ENCODE results near the gene SELENOM.
"Not testable (repeated sequence)": the region's sequence is repeated elsewhere in the genome, so short reads cannot be mapped to it uniquely, and the experiment has no call there.

SELENOM gene

DNA sequence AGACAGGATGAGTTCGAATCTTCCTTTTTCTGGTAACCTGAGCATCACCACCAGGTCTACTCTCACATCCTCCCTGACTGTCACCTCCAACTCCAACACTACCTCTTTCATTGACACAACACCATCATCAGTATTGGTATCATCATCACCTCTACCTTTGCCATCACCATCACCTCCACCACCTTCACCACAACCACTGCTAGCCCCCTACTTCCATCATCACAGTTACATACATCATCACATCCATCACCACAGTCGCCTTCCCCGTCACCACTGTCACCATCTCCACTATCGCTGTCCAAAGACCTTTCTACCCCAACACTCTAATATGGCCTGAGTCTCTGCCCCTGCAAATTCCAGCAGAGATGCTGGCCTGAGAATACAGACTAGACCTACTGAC is 14.0 kb upstream of the SELENOM start:
- H3K27me3 ChIP-seq (replicated peaks; ENCODE audit: control insufficient read depth, insufficient read depth, low read length) = peaks cover 33% of the 10 kb centered on the region
- DNase-seq (ENCODE audit: low read depth) = no peak

DNA sequence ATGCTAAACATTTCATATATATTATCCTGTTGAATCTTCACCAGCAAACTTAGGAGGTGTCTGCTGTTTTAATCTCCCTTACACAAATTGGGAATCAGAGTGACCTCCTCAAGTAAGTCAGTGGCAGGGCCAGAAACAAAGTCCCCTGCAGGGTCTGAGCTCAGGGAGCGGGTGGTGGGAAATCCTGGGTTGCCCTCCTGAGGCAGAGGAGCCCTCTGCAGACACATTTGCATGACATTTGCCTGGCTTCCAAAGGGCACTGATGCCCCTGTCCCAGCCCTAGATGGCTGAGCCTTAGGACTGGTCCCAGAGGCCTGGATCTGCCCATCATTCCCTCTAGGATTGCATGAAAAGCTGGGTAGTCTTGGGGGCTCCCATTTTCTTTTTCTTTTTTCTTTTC is 13.3 kb upstream of the SELENOM start:
- Histone ChIP-seq H3K4me1 (ENCODE audit: control insufficient read depth, insufficient read depth, low read length) (peaks cover 6% of the 10 kb centered on the region), H3K9me3 (ENCODE audit: control insufficient read depth, low read length) (no peaks in the 10 kb centered on the region), H3K4me3 (ENCODE audit: low read length) (no peak overlapping the region), H3K36me3 (ENCODE audit: control insufficient read depth, insufficient read depth, low read length, severe bottlenecking) (no peaks in the 10 kb centered on the region), H3K27me3 (replicated peaks; ENCODE audit: control insufficient read depth, insufficient read depth, low read length) (peaks cover 30% of the 10 kb centered on the region), H3K9ac (ENCODE audit: low read length) (no peak overlapping the region)
- no peak for DNase-seq (ENCODE audit: low read depth)

More for the DNA sequence above, 14.0 kb upstream of the SELENOM start:
- Histone ChIP-seq H3K9me3 (ENCODE audit: control insufficient read depth, low read length) (no peaks in the 10 kb centered on the region), H3K4me1 (ENCODE audit: control insufficient read depth, insufficient read depth, low read length) (peaks cover 6% of the 10 kb centered on the region), H3K9ac (ENCODE audit: low read length) (no peak overlapping the region), H3K4me3 (ENCODE audit: low read length) (no peak overlapping the region), H3K36me3 (ENCODE audit: control insufficient read depth, insufficient read depth, low read length, severe bottlenecking) (no peaks in the 10 kb centered on the region)

DNA sequence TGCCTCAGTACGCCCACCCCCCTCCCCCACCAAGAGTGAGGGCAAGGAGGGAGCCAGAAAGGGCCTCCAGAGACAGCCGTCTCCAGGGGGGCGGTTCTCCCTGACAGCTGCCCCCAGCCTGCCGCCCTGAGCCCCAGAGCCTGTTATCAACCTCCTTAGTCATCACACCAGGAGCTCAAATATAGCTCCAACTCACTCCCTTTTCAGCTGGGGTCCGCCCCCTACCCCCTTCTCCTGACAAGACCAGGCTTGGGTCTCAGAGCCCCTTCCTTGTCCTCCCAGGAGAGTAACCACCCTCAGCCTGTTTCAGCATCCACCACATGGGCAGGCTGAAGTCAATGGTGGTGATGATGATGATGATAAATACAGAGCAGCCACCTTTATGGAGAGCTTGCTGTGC is 12.9 kb upstream of the SELENOM start:
- Histone ChIP-seq H3K9ac (ENCODE audit: low read length) (no peak overlapping the region), H3K36me3 (ENCODE audit: control insufficient read depth, insufficient read depth, low read length, severe bottlenecking) (no peaks in the 10 kb centered on the region), H3K27me3 (replicated peaks; ENCODE audit: control insufficient read depth, insufficient read depth, low read length) (peaks cover 30% of the 10 kb centered on the region), H3K4me1 (ENCODE audit: control insufficient read depth, insufficient read depth, low read length) (peaks cover 6% of the 10 kb centered on the region), H3K4me3 (ENCODE audit: low read length) (no peak overlapping the region), H3K9me3 (ENCODE audit: control insufficient read depth, low read length) (no peaks in the 10 kb centered on the region)
- DNase-seq (ENCODE audit: low read depth) = no peak

DNA sequence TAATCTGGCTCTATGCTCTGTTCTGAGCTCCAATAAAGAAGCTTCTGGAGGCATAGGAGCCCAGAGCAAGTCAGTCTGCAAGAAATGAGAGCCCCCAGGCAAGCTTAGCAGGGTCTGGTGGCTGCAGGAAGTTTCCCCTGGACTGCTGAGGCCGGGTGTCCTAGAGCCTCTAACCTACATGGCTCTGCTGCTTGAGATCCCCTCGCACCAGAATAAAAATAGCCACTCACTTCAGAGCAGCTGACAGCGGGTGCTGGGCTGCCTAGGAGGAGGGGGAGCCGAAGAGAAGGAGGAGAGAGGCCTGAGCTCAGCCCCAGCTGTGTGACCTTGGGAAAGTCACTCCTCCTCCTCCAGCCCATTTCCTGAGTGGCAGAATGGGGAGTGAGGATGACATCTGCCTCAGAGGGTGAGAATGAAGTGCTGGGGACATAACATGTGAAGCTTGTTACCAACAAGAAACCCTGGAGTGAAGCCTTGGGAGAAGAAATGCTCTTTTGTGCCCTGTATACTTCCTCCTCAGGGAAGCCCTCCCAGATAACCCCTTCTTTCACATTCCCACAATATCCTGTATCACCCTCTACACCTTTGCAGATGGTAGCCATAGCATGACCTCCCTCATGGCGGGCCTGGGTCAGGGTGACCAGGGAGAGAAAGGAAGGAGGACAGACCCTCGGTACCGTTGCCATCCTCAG is 11.8 kb upstream of the SELENOM start:
- no peaks in the 10 kb centered on the region for H3K36me3 ChIP-seq (ENCODE audit: control insufficient read depth, insufficient read depth, low read length, severe bottlenecking)

DNA sequence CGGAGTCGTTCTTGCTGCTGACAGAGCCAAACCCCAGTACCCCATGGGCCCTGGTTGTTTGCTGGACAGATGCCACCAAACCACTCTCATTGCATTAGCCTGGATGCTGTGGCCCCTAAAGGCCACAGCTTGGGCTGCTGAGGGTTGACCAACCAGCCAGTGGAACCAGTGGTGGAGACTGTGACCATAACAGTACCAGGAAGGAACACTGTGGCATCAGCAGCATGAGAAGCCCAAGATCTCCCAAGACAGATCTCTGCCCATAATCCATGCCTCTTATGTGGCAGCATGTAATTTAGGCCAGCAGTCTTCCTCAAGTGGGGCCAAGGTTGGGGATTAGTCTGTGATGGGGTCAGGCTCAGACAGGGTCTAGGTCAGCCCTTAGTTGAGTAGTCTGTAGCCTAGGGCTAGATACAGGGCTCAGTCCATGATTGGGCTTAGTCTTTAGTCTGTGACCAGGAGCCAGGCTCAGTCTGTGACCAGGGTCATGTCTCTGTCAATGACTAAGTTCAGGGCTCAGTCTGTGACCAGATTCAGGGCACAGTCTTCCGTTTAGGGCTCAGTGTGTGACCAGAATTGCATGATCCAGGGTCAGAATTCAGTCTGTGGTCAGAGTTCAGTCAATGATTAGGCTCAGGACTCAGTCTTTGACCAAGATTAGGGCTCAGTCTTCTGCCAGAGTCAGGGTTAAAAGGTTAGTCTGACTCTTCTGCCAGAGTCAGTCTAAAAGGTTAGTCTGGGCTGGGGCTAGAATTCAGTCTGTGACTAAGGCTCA is 10.9 kb upstream of the SELENOM start:
- DNase-seq (ENCODE audit: low read depth) = no peak
- H3K9me3 ChIP-seq (ENCODE audit: control insufficient read depth, low read length) = no peaks in the 10 kb centered on the region
- no peak overlapping the region for H3K9ac ChIP-seq (ENCODE audit: low read length)
- peaks cover 11% of the 10 kb centered on the region for H3K27me3 ChIP-seq (replicated peaks; ENCODE audit: control insufficient read depth, insufficient read depth, low read length)
- no peak overlapping the region for H3K4me3 ChIP-seq (ENCODE audit: low read length)
- H3K4me1 ChIP-seq (ENCODE audit: control insufficient read depth, insufficient read depth, low read length) = peaks cover 6% of the 10 kb centered on the region
- no peaks in the 10 kb centered on the region for H3K36me3 ChIP-seq (ENCODE audit: control insufficient read depth, insufficient read depth, low read length, severe bottlenecking)

More for the DNA sequence above, 11.8 kb upstream of the SELENOM start:
- peaks cover 20% of the 10 kb centered on the region for H3K27me3 ChIP-seq (replicated peaks; ENCODE audit: control insufficient read depth, insufficient read depth, low read length)
- H3K4me3 ChIP-seq (ENCODE audit: low read length) = no peak overlapping the region
- no peaks in the 10 kb centered on the region for H3K9me3 ChIP-seq (ENCODE audit: control insufficient read depth, low read length)
- H3K4me1 ChIP-seq (ENCODE audit: control insufficient read depth, insufficient read depth, low read length) = peaks cover 6% of the 10 kb centered on the region
- no peak for DNase-seq (ENCODE audit: low read depth)
- H3K9ac ChIP-seq (ENCODE audit: low read length) = no peak overlapping the region

DNA sequence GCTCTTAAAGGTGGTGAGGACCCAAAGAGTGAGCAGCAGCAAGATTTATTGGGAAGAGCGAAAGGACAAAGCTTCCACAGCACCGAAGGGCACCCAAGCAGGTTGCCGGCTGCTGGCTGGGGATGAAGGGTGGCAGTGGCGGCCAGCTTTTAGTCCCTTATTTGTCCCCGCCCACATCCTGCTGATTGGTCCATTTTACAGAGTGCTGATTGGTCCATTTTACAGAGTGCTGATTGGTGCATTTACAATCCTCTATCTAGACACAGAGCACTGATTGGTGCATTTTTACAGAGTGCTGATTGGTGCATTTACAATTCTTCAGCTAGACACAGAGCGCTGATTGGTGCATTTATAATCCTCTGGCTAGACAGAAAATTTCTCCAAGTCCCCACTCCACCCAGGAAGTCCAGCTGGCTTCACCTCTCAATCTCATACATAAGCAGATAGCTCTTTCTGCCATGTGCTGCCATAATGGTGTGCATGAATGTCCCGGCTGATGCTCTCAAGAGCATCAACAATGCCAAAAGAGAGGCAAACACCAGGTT is 5.3 kb upstream of the SELENOM start:
- not testable (repeated sequence) for H3K4me3 ChIP-seq (ENCODE audit: low read length); DNase-seq (ENCODE audit: low read depth)

DNA sequence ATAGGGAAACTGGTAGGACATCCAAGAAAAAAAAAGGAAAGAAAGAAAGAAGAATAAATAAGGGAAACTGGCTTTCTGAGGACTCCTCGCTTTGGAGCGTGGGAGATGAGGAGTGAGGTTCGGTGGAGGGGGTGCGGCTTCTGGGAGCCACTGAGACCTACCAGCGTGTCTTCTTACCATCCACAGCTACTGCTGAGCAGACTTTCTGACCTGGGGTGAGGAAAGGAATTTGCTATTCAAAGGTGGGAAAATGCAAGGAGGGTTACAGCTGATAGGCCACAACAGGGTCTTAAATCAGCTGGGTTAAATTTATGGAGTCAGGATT is 488 bp upstream of the SELENOM start:
- H3K36me3 ChIP-seq (ENCODE audit: control insufficient read depth, insufficient read depth, low read length, severe bottlenecking) = peaks cover 14% of the 10 kb centered on the region
- H3K4me1 ChIP-seq (ENCODE audit: control insufficient read depth, insufficient read depth, low read length) = peaks cover 28% of the 10 kb centered on the region
- no peak for DNase-seq (ENCODE audit: low read depth)
- no peaks in the 10 kb centered on the region for H3K27me3 ChIP-seq (replicated peaks; ENCODE audit: control insufficient read depth, insufficient read depth, low read length)
- H3K9ac ChIP-seq (ENCODE audit: low read length) = peak overlapping the region; percentile 66
- H3K4me3 ChIP-seq (ENCODE audit: low read length) = peak overlapping the region; percentile 68
- no peaks in the 10 kb centered on the region for H3K9me3 ChIP-seq (ENCODE audit: control insufficient read depth, low read length)

More for the DNA sequence above, 5.3 kb upstream of the SELENOM start:
- H3K9ac ChIP-seq (ENCODE audit: low read length); H3K9me3 ChIP-seq (ENCODE audit: control insufficient read depth, low read length); H3K27me3 ChIP-seq (replicated peaks; ENCODE audit: control insufficient read depth, insufficient read depth, low read length); H3K4me1 ChIP-seq (ENCODE audit: control insufficient read depth, insufficient read depth, low read length); H3K36me3 ChIP-seq (ENCODE audit: control insufficient read depth, insufficient read depth, low read length, severe bottlenecking): not testable (repeated sequence)

DNA sequence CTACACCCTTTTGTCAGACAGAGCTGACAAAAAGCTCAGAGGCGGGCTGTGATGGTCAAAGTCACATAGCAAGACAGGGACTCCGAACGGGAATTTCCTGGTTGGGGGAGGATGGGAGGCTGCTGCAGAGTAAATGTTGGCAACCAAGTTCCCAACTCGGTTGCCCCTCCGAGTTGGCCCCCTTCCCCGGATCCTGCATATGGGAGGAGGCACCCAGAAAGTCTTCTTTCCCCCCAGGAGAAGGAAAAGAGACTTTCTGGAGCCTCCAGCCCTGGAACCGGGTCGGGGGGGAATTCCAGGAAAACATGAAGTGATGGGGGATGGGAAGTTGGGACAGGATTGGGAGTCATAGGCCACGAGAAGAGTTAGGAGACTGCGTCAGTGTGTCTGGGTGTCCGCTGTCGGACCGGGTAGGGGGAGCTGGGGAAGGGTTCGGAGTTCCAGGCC is 614 bp downstream of the SELENOM start:
- DNase-seq (ENCODE audit: low read depth) = peak; percentile 65
- peaks cover 38% of the 10 kb centered on the region for H3K4me1 ChIP-seq (ENCODE audit: control insufficient read depth, insufficient read depth, low read length)
- H3K9me3 ChIP-seq (ENCODE audit: control insufficient read depth, low read length) = no peaks in the 10 kb centered on the region
- peaks cover 14% of the 10 kb centered on the region for H3K36me3 ChIP-seq (ENCODE audit: control insufficient read depth, insufficient read depth, low read length, severe bottlenecking)
- H3K9ac ChIP-seq (ENCODE audit: low read length) = peak overlapping the region; percentile 100
- no peaks in the 10 kb centered on the region for H3K27me3 ChIP-seq (replicated peaks; ENCODE audit: control insufficient read depth, insufficient read depth, low read length)
- peak overlapping the region; percentile 92 for H3K4me3 ChIP-seq (ENCODE audit: low read length)

DNA sequence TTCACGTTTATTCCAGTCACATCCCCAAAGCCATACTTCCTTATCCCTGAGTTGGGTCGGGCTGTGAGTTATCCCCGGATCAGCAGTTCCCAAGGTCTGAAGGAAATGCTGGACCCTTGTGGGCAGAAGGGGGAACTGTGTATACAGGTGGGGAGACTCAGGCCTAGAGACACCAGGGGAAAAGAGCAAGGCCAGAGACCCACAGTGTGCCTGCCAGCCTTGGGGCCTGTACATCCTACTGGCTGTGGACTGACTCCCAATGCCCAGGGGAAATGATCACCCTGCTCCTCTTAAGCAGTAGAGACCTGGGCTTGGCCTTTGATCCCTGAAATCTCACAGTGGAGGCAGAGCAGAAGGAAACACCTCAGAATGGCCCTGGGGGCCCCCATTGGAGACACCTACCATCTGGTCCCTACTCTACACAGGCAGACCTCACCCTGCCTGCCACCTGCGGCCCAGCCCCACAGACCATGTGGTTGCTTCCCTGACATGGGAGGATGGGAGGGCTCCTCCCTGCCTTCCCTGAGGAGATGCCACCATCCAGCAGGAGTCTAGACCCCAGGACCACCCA is 1.3 kb downstream of the SELENOM start:
- H3K4me3 ChIP-seq (ENCODE audit: low read length) = peak overlapping the region; percentile 92
- H3K27me3 ChIP-seq (replicated peaks; ENCODE audit: control insufficient read depth, insufficient read depth, low read length) = no peaks in the 10 kb centered on the region
- peaks cover 43% of the 10 kb centered on the region for H3K4me1 ChIP-seq (ENCODE audit: control insufficient read depth, insufficient read depth, low read length)
- H3K9me3 ChIP-seq (ENCODE audit: control insufficient read depth, low read length) = no peaks in the 10 kb centered on the region
- H3K36me3 ChIP-seq (ENCODE audit: control insufficient read depth, insufficient read depth, low read length, severe bottlenecking) = peaks cover 14% of the 10 kb centered on the region
- DNase-seq (ENCODE audit: low read depth) = no peak
- H3K9ac ChIP-seq (ENCODE audit: low read length) = peak overlapping the region; percentile 100

DNA sequence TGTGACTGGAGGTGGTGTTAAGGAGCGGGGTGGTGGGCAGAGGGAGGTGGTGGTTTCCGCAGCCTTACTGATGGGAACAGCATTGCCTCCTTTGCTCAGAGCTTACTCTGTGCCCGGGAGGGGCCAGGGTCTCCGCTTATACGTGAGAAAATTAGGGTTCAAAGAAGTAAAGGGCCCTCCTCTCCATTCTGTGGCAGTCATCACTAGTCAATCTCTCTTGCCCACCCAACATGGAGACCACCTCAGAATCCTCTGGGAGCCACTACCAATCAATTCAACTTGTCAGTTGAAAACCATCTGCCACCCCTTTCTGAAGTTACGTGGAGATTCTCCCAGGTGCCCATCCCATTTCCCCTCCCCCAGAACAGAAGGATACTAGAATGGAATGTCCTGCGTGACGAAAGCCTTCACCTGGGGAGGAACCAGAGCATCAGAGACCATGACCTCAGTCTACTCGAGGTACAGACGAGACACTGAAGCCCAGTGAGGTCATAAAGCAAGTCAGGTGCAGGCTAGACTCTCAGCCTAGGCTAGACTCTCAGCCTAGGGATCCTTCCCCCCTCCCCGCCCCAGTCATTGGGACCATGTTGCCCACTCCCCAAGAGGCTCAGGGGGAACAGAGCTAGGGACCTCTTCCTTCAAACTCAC is 2.0 kb downstream of the SELENOM start:
- no peaks in the 10 kb centered on the region for H3K9me3 ChIP-seq (ENCODE audit: control insufficient read depth, low read length)
- peak overlapping the region; percentile 100 for H3K9ac ChIP-seq (ENCODE audit: low read length)
- H3K27me3 ChIP-seq (replicated peaks; ENCODE audit: control insufficient read depth, insufficient read depth, low read length) = no peaks in the 10 kb centered on the region
- H3K4me1 ChIP-seq (ENCODE audit: control insufficient read depth, insufficient read depth, low read length) = peaks cover 45% of the 10 kb centered on the region
- no peak for DNase-seq (ENCODE audit: low read depth)
- peak overlapping the region; percentile 92 for H3K4me3 ChIP-seq (ENCODE audit: low read length)
- peaks cover 14% of the 10 kb centered on the region for H3K36me3 ChIP-seq (ENCODE audit: control insufficient read depth, insufficient read depth, low read length, severe bottlenecking)

DNA sequence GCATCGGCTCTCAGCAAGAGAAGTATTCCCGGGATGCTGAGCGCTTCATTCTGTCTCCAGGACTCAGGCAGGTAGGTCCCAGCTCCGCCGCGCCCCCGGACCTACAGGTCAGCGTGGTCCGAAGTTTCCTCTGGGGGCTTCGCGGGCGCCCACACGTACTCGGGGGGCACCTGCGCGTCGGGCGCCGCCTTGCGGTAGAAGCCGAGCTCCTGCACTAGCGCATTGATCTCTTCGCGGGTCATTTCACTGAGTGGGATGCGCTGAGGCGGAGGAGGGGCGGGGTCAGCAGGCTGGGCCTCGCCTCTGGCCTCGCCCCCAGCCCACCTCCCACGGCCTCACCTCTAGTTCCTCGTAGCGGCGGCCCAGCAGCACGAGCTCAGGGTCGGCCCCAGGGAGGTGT is 2.5 kb downstream of the SELENOM start:
- Histone ChIP-seq H3K9ac (ENCODE audit: low read length) (no peak overlapping the region), H3K36me3 (ENCODE audit: control insufficient read depth, insufficient read depth, low read length, severe bottlenecking) (peaks cover 14% of the 10 kb centered on the region), H3K27me3 (replicated peaks; ENCODE audit: control insufficient read depth, insufficient read depth, low read length) (no peaks in the 10 kb centered on the region), H3K9me3 (ENCODE audit: control insufficient read depth, low read length) (no peaks in the 10 kb centered on the region), H3K4me1 (ENCODE audit: control insufficient read depth, insufficient read depth, low read length) (peaks cover 45% of the 10 kb centered on the region), H3K4me3 (ENCODE audit: low read length) (no peak overlapping the region)
- DNase-seq (ENCODE audit: low read depth) = no peak

Measured in adipocyte (in vitro differentiated cells).